Erythroblast (primary cell): ENCODE data around the gene IFIT3.
"Not testable (repeated sequence)": the region's sequence is repeated elsewhere in the genome, so short reads cannot be mapped to it uniquely, and the experiment has no call there.

Experiments
- GATA1 ChIP-seq: IDR thresholded peaks from 2 replicates; pipeline ENCODE4 v1.6.1; 2011; ENCODE audit warnings: low read depth, mild to moderate bottlenecking, control low read depth, low read length, moderate library complexity
- POLR2A ChIP-seq: IDR thresholded peaks from 2 replicates; pipeline ENCODE4 v1.6.1; 2011; ENCODE audit warnings: mild to moderate bottlenecking, low read length

GRCh38 chr10:89331487-89332122 lies 3.8 kb downstream of the IFIT3 start:
- TF ChIP-seq GATA1, POLR2A: not testable (repeated sequence)
